ENCODE measurements around the gene RPP38.

Gene RPP38

DNA sequence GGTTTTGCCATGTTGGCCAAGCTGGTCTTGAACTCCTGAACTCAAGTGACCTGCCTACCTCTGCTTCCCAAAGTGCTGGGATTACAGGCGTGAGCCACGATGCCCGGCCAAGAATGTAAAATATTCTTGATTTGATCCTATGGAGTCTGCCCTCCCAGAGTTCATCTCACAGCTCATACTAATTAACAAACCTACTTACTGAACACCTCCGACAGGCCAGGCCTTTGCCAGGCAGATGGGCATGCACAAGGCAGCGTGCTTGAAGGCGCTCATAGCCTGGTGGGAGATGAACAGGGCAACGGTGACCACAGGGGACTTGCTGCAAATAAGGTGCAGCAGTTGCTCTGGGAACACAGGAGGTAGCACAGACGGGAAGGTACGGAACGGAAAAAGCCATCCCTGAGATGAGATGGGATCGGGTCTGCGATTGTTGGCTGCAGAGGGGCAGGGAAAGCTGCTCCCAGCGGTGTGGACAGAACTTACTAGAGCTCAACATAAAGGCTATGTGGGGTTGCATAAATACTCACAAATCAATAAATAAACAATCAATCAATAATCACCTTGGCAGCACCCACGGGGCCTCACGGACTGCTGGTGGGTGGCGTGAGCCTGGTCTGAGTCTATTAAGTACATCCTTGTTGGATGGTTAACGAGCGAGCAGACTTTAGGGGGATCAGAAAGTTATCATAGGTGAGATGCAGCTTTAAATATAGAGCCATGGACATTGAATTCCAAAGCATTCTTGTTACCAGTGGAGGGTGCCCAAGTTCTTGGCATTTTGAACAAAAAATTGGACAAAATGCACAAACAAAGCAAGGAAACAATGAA, 13.3 kb upstream of the RPP38 start:
- Histone ChIP-seq H3K14ac (ENCODE audit: low read length) (no peak overlapping the region), H2AFZ (ENCODE audit: insufficient read depth, low read length, poor library complexity) (no peak overlapping the region), H3K4ac (ENCODE audit: low read depth, low read length) (no peak overlapping the region), H3K27me3 (ENCODE audit: insufficient read depth, low read length) (no peaks in the 10 kb centered on the region), H3K23ac (ENCODE audit: low read length) (no peak overlapping the region), H3K4me3 (ENCODE audit: low read depth, low read length) (peak overlapping the region; percentile 20), H3K9me3 (ENCODE audit: insufficient read depth, low read depth, low read length) (no peaks in the 10 kb centered on the region), H3K79me2 (ENCODE audit: control insufficient read depth, insufficient read depth, low read length, poor library complexity) (no peaks in the 10 kb centered on the region), H3K79me1 (ENCODE audit: low read length) (no peaks in the 10 kb centered on the region), H3K27ac (ENCODE audit: low read depth, low read length) (no peak overlapping the region), H4K8ac (ENCODE audit: low read depth, low read length) (no peak overlapping the region), H4K91ac (ENCODE audit: low read depth, low read length) (no peak overlapping the region), H2BK5ac (ENCODE audit: low read depth, low read length, poor library complexity) (no peak overlapping the region), H3K4me2 (ENCODE audit: low read length) (no peak overlapping the region), H4K12ac (ENCODE audit: low read depth, low read length) (no peak overlapping the region), H3K9ac (ENCODE audit: low read length) (no peak overlapping the region), H2BK120ac (ENCODE audit: insufficient read depth, low read length, poor library complexity) (no peak overlapping the region), H3K18ac (ENCODE audit: low read length) (no peak overlapping the region), H2AK5ac (ENCODE audit: low read length) (no peak overlapping the region), H3K36me3 (ENCODE audit: control insufficient read depth in 1 of 2, insufficient read depth in 2 of 2, low read length in 2 of 2) (no peaks in the 10 kb centered on the region), H3K4me1 (ENCODE audit: control insufficient read depth in 1 of 2, insufficient read depth in 2 of 2, low read length in 2 of 2) (peaks cover 0 to 4% of the 10 kb centered on the region in 2 experiments), H2BK12ac (ENCODE audit: low read length) (no peak overlapping the region)
- no peak for DNase-seq
- no CpG with 5 or more reads among the region's 18 CpGs for WGBS (ENCODE audit: extremely low coverage, insufficient coverage, insufficient read length)

DNA sequence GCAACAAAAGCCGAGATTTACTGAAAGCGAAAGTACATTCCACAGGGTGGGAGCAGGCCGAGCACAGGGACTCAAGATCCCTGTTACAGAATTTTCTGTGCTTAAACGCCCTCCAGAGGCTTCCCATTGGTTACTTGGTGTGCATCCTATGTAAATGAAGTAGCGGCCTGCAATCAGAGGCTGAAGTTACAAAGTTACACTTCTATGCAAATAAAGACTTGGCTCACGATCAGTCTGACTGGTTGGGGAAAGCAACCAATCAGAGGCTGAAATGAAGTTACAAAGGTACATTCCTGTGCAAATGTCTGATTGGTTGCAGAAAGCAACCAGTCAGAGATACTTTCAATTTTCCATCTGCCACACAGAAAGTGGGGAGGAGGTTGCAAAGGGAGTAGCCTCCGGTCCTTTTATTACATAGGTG, 12.6 kb upstream of the RPP38 start:
- H3K14ac ChIP-seq (ENCODE audit: low read length) = no peak overlapping the region
- H2BK5ac ChIP-seq (ENCODE audit: low read depth, low read length, poor library complexity) = no peak overlapping the region
- no peak overlapping the region for H2BK12ac ChIP-seq (ENCODE audit: low read length)
- no peaks in the 10 kb centered on the region for H3K9me3 ChIP-seq (ENCODE audit: insufficient read depth, low read depth, low read length)
- H3K27ac ChIP-seq (ENCODE audit: low read depth, low read length) = no peak overlapping the region
- no peaks in the 10 kb centered on the region for H3K36me3 ChIP-seq (ENCODE audit: control insufficient read depth in 1 of 2, insufficient read depth in 2 of 2, low read length in 2 of 2)
- H3K79me2 ChIP-seq (ENCODE audit: control insufficient read depth, insufficient read depth, low read length, poor library complexity) = no peaks in the 10 kb centered on the region
- H2AFZ ChIP-seq (ENCODE audit: insufficient read depth, low read length, poor library complexity) = no peak overlapping the region
- H3K23ac ChIP-seq (ENCODE audit: low read length) = no peak overlapping the region
- no peaks in the 10 kb centered on the region for H3K79me1 ChIP-seq (ENCODE audit: low read length)
- H3K4ac ChIP-seq (ENCODE audit: low read depth, low read length) = no peak overlapping the region
- H3K4me2 ChIP-seq (ENCODE audit: low read length) = no peak overlapping the region
- no peak overlapping the region for H4K91ac ChIP-seq (ENCODE audit: low read depth, low read length)
- no peak overlapping the region for H3K18ac ChIP-seq (ENCODE audit: low read length)
- peak; percentile 54 to 77 for DNase-seq
- no peak overlapping the region for H2BK120ac ChIP-seq (ENCODE audit: insufficient read depth, low read length, poor library complexity)
- no peak overlapping the region for H2AK5ac ChIP-seq (ENCODE audit: low read length)
- no peak overlapping the region for H3K4me3 ChIP-seq (ENCODE audit: low read depth, low read length)
- H3K4me1 ChIP-seq (ENCODE audit: control insufficient read depth in 1 of 2, insufficient read depth in 2 of 2, low read length in 2 of 2) = peaks cover 0 to 4% of the 10 kb centered on the region in 2 experiments
- no peak overlapping the region for H4K12ac ChIP-seq (ENCODE audit: low read depth, low read length)
- H3K9ac ChIP-seq (ENCODE audit: low read length) = no peak overlapping the region
- WGBS (ENCODE audit: extremely low coverage, insufficient coverage, insufficient read length) = no CpG with 5 or more reads among the region's 7 CpGs
- H3K27me3 ChIP-seq (ENCODE audit: insufficient read depth, low read length) = no peaks in the 10 kb centered on the region
- no peak overlapping the region for H4K8ac ChIP-seq (ENCODE audit: low read depth, low read length)

DNA sequence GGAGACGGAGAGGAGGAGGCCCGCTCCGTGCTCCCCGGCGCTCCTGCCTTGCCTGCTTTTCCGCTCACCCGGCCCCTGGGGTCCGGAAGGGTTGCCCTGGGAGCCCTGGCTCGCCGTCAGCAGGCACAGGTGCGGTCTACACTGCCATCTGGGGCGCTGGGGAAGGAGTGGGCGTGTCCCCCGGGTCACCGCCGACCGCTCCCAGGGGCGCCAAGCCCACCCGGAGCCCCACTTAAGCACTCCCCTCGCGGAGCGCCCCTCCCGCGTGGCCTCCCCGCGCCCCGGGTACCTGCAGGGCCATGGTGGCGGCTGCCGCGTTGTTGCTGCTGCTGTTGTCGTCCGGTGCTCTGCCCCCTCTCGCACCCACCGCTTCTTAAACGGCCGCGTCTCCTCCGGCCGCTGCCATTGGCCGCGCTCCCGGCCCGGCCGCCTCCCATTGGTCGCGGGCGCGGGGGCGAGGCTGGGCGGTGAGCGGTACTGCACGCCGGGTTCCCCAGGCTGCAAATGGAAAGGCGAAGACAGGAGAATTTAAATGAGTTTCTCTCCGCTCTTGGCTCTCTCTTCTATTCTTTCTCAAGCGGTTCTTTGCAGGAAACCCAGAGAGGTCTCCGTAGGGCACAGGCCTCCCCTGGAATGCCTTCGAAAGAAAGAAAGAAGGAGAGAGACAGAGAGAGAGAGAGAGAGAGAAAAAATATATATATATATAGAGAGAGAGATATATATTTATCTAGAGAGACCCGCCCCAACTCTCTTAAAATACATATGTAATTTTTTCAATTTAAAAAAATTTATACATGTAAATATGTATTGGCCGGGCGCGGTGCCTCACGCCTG, 8.5 kb upstream of the RPP38 start, which contains the start of gene ACBD7:
Gene ACBD7, minus strand, starts transcription at position 349 of the 834 bp plus-strand sequence. Its CDS starts 48 bp downstream, at position 301.
- no CpG with 5 or more reads among the region's 63 CpGs for WGBS (ENCODE audit: extremely low coverage, insufficient coverage, insufficient read length)
- Histone ChIP-seq H3K27ac (ENCODE audit: low read depth, low read length) (no peak within 1 kb of the TSS), H3K18ac (ENCODE audit: low read length) (no peak within 1 kb of the TSS), H3K9me3 (ENCODE audit: insufficient read depth, low read depth, low read length) (no peaks in the 10 kb centered on the region), H3K4me3 (ENCODE audit: low read depth, low read length) (peak within 1 kb of the TSS; percentile 61), H2AFZ (ENCODE audit: insufficient read depth, low read length, poor library complexity) (peak within 1 kb of the TSS; percentile 62), H3K23ac (ENCODE audit: low read length) (no peak within 1 kb of the TSS), H2BK5ac (ENCODE audit: low read depth, low read length, poor library complexity) (no peak within 1 kb of the TSS), H4K12ac (ENCODE audit: low read depth, low read length) (no peak within 1 kb of the TSS), H4K91ac (ENCODE audit: low read depth, low read length) (no peak within 1 kb of the TSS), H2BK120ac (ENCODE audit: insufficient read depth, low read length, poor library complexity) (no peak within 1 kb of the TSS), H3K9ac (ENCODE audit: low read length) (no peak within 1 kb of the TSS), H3K4ac (ENCODE audit: low read depth, low read length) (no peak within 1 kb of the TSS), H2AK5ac (ENCODE audit: low read length) (no peak within 1 kb of the TSS), H2BK12ac (ENCODE audit: low read length) (no peak within 1 kb of the TSS), H3K27me3 (ENCODE audit: insufficient read depth, low read length) (no peaks in the 10 kb centered on the region), H3K4me1 (ENCODE audit: control insufficient read depth in 1 of 2, insufficient read depth in 2 of 2, low read length in 2 of 2) (peaks cover 0 to 4% of the 10 kb centered on the region in 2 experiments), H3K79me2 (ENCODE audit: control insufficient read depth, insufficient read depth, low read length, poor library complexity) (no peaks in the 10 kb centered on the region), H3K36me3 (ENCODE audit: control insufficient read depth in 1 of 2, insufficient read depth in 2 of 2, low read length in 2 of 2) (no peaks in the 10 kb centered on the region), H4K8ac (ENCODE audit: low read depth, low read length) (peak within 1 kb of the TSS; percentile 8), H3K79me1 (ENCODE audit: low read length) (no peaks in the 10 kb centered on the region), H3K4me2 (ENCODE audit: low read length) (peak within 1 kb of the TSS; percentile 94), H3K14ac (ENCODE audit: low read length) (no peak within 1 kb of the TSS)
- DNase-seq = peak; percentile 75 to 88

DNA sequence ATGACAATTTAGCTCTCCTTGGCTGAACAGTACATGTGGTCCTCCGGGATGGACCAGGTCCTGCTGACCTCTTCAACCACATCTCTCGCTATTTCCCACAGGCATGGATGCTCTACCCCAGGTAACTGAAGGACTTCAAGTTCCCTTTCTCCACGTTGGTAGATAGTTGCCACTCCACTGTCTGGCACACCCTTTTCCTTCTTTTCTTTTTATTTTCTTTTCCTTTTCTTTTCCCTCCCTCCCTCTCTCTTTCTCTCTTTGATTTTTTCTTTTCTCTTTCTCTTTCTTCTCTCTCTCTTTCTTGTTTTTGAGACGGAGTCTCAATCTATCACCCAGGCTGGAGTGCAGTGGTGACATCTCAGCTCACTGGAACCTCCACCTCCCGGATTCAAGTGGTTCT, 5.7 kb upstream of the RPP38 start:
- DNase-seq = no peak
- no CpG with 5 or more reads among the region's 5 CpGs for WGBS (ENCODE audit: extremely low coverage, insufficient coverage, insufficient read length)

More for the DNA sequence above, 5.7 kb upstream of the RPP38 start:
- Histone ChIP-seq H3K18ac (ENCODE audit: low read length) (no peak overlapping the region), H3K4me1 (ENCODE audit: control insufficient read depth in 1 of 2, insufficient read depth in 2 of 2, low read length in 2 of 2) (peaks cover 2 to 5% of the 10 kb centered on the region in 2 experiments), H3K23ac (ENCODE audit: low read length) (peak overlapping the region; percentile 90), H3K14ac (ENCODE audit: low read length) (no peak overlapping the region), H3K79me1 (ENCODE audit: low read length) (no peaks in the 10 kb centered on the region), H3K27me3 (ENCODE audit: insufficient read depth, low read length) (no peaks in the 10 kb centered on the region), H3K27ac (ENCODE audit: low read depth, low read length) (no peak overlapping the region), H3K9me3 (ENCODE audit: insufficient read depth, low read depth, low read length) (no peaks in the 10 kb centered on the region), H2AFZ (ENCODE audit: insufficient read depth, low read length, poor library complexity) (no peak overlapping the region), H2BK12ac (ENCODE audit: low read length) (no peak overlapping the region), H3K4me2 (ENCODE audit: low read length) (no peak overlapping the region), H3K9ac (ENCODE audit: low read length) (no peak overlapping the region), H4K91ac (ENCODE audit: low read depth, low read length) (no peak overlapping the region), H3K4me3 (ENCODE audit: low read depth, low read length) (no peak overlapping the region), H2BK120ac (ENCODE audit: insufficient read depth, low read length, poor library complexity) (no peak overlapping the region), H3K79me2 (ENCODE audit: control insufficient read depth, insufficient read depth, low read length, poor library complexity) (no peaks in the 10 kb centered on the region), H2AK5ac (ENCODE audit: low read length) (no peak overlapping the region), H4K12ac (ENCODE audit: low read depth, low read length) (no peak overlapping the region), H3K4ac (ENCODE audit: low read depth, low read length) (no peak overlapping the region), H3K36me3 (ENCODE audit: control insufficient read depth in 1 of 2, insufficient read depth in 2 of 2, low read length in 2 of 2) (no peaks in the 10 kb centered on the region), H2BK5ac (ENCODE audit: low read depth, low read length, poor library complexity) (no peak overlapping the region), H4K8ac (ENCODE audit: low read depth, low read length) (no peak overlapping the region)

All from trophoblast cell (in vitro differentiated cells and primary cell).